GM19372 (cell line): ENCODE data around the gene ZNF814.
"Not testable (repeated sequence)": the region's sequence is repeated elsewhere in the genome, so short reads cannot be mapped to it uniquely, and the experiment has no call there.

ENCODE experiments used
- ATAC-seq: cut with Tn5 transposase; IDR thresholded peaks from one replicate; pipeline ENCODE4 v1.9.1; 2021; ENCODE audit warnings: mild to moderate bottlenecking, low read depth, moderate library complexity; ENCODE audit not compliant: unreplicated experiment

Gene ZNF814

GRCh38 chr19:57819475-57820148 lies 69.2 kb downstream of the ZNF814 start:
- ATAC-seq: peak; percentile 77

- no peak for ATAC-seq
Observed at GRCh38 chr19:57818378-57818777, 70.5 kb downstream of the ZNF814 start.

- no peak for ATAC-seq
Observed at GRCh38 chr19:57817976-57818375, 70.9 kb downstream of the ZNF814 start.

- no peak for ATAC-seq
Observed at GRCh38 chr19:57816652-57817051, 72.2 kb downstream of the ZNF814 start.

- ATAC-seq: no peak
Observed at GRCh38 chr19:57815247-57816075, 73.4 kb downstream of the ZNF814 start.

GRCh38 chr19:57814505-57815246 lies 74.2 kb downstream of the ZNF814 start, which contains the start of gene ZNF552:
Gene ZNF552 (minus strand): TSS chr19:57814913. CDS start chr19:57814743, 170 bp downstream.
- peak; percentile 60 for ATAC-seq

GRCh38 chr19:57813919-57814504 lies 74.8 kb downstream of the ZNF814 start:
- ATAC-seq: no peak

GRCh38 chr19:57812975-57813820 lies 75.6 kb downstream of the ZNF814 start:
- not testable (repeated sequence) for ATAC-seq

GRCh38 chr19:57812226-57812625 lies 76.6 kb downstream of the ZNF814 start:
- no peak for ATAC-seq

GRCh38 chr19:57810410-57811295 lies 78.2 kb downstream of the ZNF814 start:
- ATAC-seq: not testable (repeated sequence)

GRCh38 chr19:57807541-57807940 lies 81.3 kb downstream of the ZNF814 start:
- no peak for ATAC-seq

GRCh38 chr19:57803594-57804325 lies 85.1 kb downstream of the ZNF814 start:
- no peak for ATAC-seq

- no peak for ATAC-seq
Observed at GRCh38 chr19:57803265-57803593, 85.6 kb downstream of the ZNF814 start.

- ATAC-seq: no peak
Observed at GRCh38 chr19:57802269-57802668, 86.6 kb downstream of the ZNF814 start.

GRCh38 chr19:57800696-57801095 lies 88.1 kb downstream of the ZNF814 start:
- no peak for ATAC-seq
